WTC11 (cell line): ENCODE results near the gene KIFC3. TPM values are rescaled to one million over a fixed set of nuclear protein-coding genes. Genes with fewer than 3 reads are reported as not detected.

Experiments
- ATAC-seq: fragments of 200-7000 bp; cut with Tn5 transposase; 2 replicates; pipeline ENCODE4 v1.10.0; 2021; ENCODE audit warnings: mild to moderate bottlenecking, moderate library complexity
- CTCF ChIA-PET: fragments of 300-600 bp; sonication (Branson Sonifier 250); formaldehyde crosslinking; loops from one replicate; lab custom pipeline; 2021; ENCODE audit warnings: antibody characterized with exemption; lab: Charles Lee
- POLR2A ChIA-PET: fragments of 350-600 bp; sonication (Branson Sonifier 250); formaldehyde crosslinking; loops from one replicate; lab custom pipeline; 2021; ENCODE audit warnings: antibody characterized with exemption; lab: Charles Lee
- DNase-seq: peaks from one replicate; pipeline ENCODE4 v3.0.0; 2021; ENCODE audit warnings: low spot score
- H3K27ac Mint-ChIP-seq: 2 replicates; pipeline ENCODE4 v1.8.0; 2021; ENCODE audit warnings: mixed read lengths
- H3K27me3 Mint-ChIP-seq: 2 replicates; pipeline ENCODE4 v1.8.0; 2021; ENCODE audit warnings: low read depth, mild to moderate bottlenecking, moderate library complexity, mixed read lengths
- H3K36me3 Mint-ChIP-seq: 2 replicates; pipeline ENCODE4 v1.8.0; 2021; ENCODE audit warnings: mixed read lengths
- H3K4me1 Mint-ChIP-seq: 2 replicates; pipeline ENCODE4 v1.8.0; 2022; ENCODE audit warnings: mixed read lengths
- H3K4me3 Mint-ChIP-seq: 2 replicates; pipeline ENCODE4 v1.8.0; 2021; ENCODE audit warnings: mild to moderate bottlenecking, moderate library complexity, mixed read lengths
- H3K9me3 Mint-ChIP-seq: 2 replicates; pipeline ENCODE4 v1.8.0; 2021; ENCODE audit warnings: mixed read lengths
- CREB1 ChIP-seq: sonication (generic); formaldehyde crosslinking; IDR thresholded peaks from 2 replicates; pipeline ENCODE4 v1.8.0; 2023; ENCODE audit warnings: mild to moderate bottlenecking, missing genetic modification reagents
- CREM ChIP-seq: sonication (generic); formaldehyde crosslinking; IDR thresholded peaks from 2 replicates; pipeline ENCODE4 v1.8.1; 2022; ENCODE audit warnings: mild to moderate bottlenecking, missing genetic modification reagents, moderate library complexity
- E2F4 ChIP-seq: sonication (generic); formaldehyde crosslinking; IDR thresholded peaks from 2 replicates; pipeline ENCODE4 v1.8.1; 2022; ENCODE audit warnings: low read depth, mild to moderate bottlenecking, moderate library complexity, missing genetic modification reagents, borderline replicate concordance
- EMX1 ChIP-seq: fragments of 250-450 bp; sonication (Bioruptor Pico); IDR thresholded peaks from 2 replicates; pipeline ENCODE4 v1.8.0; 2021; ENCODE audit warnings: mild to moderate bottlenecking
- ESRRA ChIP-seq: sonication (generic); formaldehyde crosslinking; IDR thresholded peaks from 2 replicates; pipeline ENCODE4 v1.8.1; 2022; ENCODE audit warnings: mild to moderate bottlenecking, missing genetic modification reagents, borderline replicate concordance
- ETV6 ChIP-seq: sonication (generic); formaldehyde crosslinking; IDR thresholded peaks from 2 replicates; pipeline ENCODE4 v1.8.1; 2022; ENCODE audit warnings: mild to moderate bottlenecking, missing genetic modification reagents
- FOXK1 ChIP-seq: sonication (generic); formaldehyde crosslinking; IDR thresholded peaks from 2 replicates; pipeline ENCODE4 v1.8.0; 2022; ENCODE audit warnings: mild to moderate bottlenecking, moderate library complexity, missing genetic modification reagents
- GRHL2 ChIP-seq: fragments of 250-450 bp; sonication (Bioruptor Pico); IDR thresholded peaks from 2 replicates; pipeline ENCODE4 v1.8.0; 2022; ENCODE audit warnings: mild to moderate bottlenecking, moderate library complexity; ENCODE audit not compliant: insufficient replicate concordance, severe bottlenecking
- GTF2I ChIP-seq: fragments of 250-450 bp; sonication (Bioruptor Pico); conservative IDR thresholded peaks from 2 replicates; pipeline ENCODE4 v1.4.0; 2021; ENCODE audit warnings: mild to moderate bottlenecking
- IRF2 ChIP-seq: sonication (generic); formaldehyde crosslinking; IDR thresholded peaks from 2 replicates; pipeline ENCODE4 v1.8.0; 2022; ENCODE audit warnings: low read depth, missing genetic modification reagents, borderline replicate concordance
- MXD4 ChIP-seq: fragments of 250-450 bp; sonication (Bioruptor Pico); IDR thresholded peaks from 2 replicates; pipeline ENCODE4 v1.8.0; 2021; ENCODE audit warnings: mild to moderate bottlenecking, moderate library complexity, borderline replicate concordance
- MYBL2 ChIP-seq: sonication (generic); formaldehyde crosslinking; IDR thresholded peaks from 2 replicates; pipeline ENCODE4 v1.8.1; 2023; ENCODE audit warnings: mild to moderate bottlenecking, moderate library complexity, missing genetic modification reagents
- NR1H2 ChIP-seq: sonication (generic); formaldehyde crosslinking; IDR thresholded peaks from 2 replicates; pipeline ENCODE4 v1.9.0; 2021; ENCODE audit warnings: mild to moderate bottlenecking, moderate library complexity, missing genetic modification reagents
- NR3C1 ChIP-seq: sonication (generic); formaldehyde crosslinking; conservative IDR thresholded peaks from 2 replicates; pipeline ENCODE4 v1.8.1; 2023; ENCODE audit warnings: low read depth, mild to moderate bottlenecking, missing genetic modification reagents
- PRRX2 ChIP-seq: fragments of 250-450 bp; sonication (Bioruptor Pico); IDR thresholded peaks from 2 replicates; pipeline ENCODE4 v1.8.0; 2021; ENCODE audit warnings: mild to moderate bottlenecking
- RORB ChIP-seq: fragments of 250-450 bp; sonication (Bioruptor Pico); IDR thresholded peaks from 2 replicates; pipeline ENCODE4 v1.9.0; 2021; ENCODE audit warnings: mild to moderate bottlenecking
- SMAD3 ChIP-seq: sonication (generic); formaldehyde crosslinking; IDR thresholded peaks from 2 replicates; pipeline ENCODE4 v1.8.0; 2022; ENCODE audit warnings: missing genetic modification reagents, mild to moderate bottlenecking, borderline replicate concordance
- SP1 ChIP-seq: sonication (generic); formaldehyde crosslinking; conservative IDR thresholded peaks from 2 replicates; pipeline ENCODE4 v1.8.1; 2022; ENCODE audit warnings: missing genetic modification reagents
- TEAD4 ChIP-seq: sonication (generic); formaldehyde crosslinking; IDR thresholded peaks from 2 replicates; pipeline ENCODE4 v1.8.0; 2022; ENCODE audit warnings: mild to moderate bottlenecking, missing genetic modification reagents
- ZBTB21 ChIP-seq: sonication (generic); formaldehyde crosslinking; IDR thresholded peaks from 2 replicates; pipeline ENCODE4 v1.8.1; 2023; ENCODE audit warnings: mild to moderate bottlenecking, missing genetic modification reagents, borderline replicate concordance
- ZNF121 ChIP-seq: sonication (generic); formaldehyde crosslinking; IDR thresholded peaks from 2 replicates; pipeline ENCODE4 v1.8.0; 2023; ENCODE audit warnings: missing genetic modification reagents
- ZNF317 ChIP-seq: sonication (generic); formaldehyde crosslinking; IDR thresholded peaks from 2 replicates; pipeline ENCODE4 v1.8.1; 2023; ENCODE audit warnings: low read depth, mild to moderate bottlenecking, moderate library complexity, missing genetic modification reagents, borderline replicate concordance
- ZNF396 ChIP-seq: fragments of 250-450 bp; sonication (Bioruptor Pico); IDR thresholded peaks from 2 replicates; pipeline ENCODE4 v1.8.0; 2021; ENCODE audit warnings: mild to moderate bottlenecking, moderate library complexity, borderline replicate concordance
- ZNF423 ChIP-seq: fragments of 250-450 bp; sonication (Bioruptor Pico); IDR thresholded peaks from 2 replicates; pipeline ENCODE4 v2.1.2; 2022; ENCODE audit warnings: mild to moderate bottlenecking, moderate library complexity
- total RNA-seq: library from RNA; stranded (reverse); gene quantifications from 3 replicates; pipeline ENCODE4 v1.2.3, GENCODE V29; 2021
- TF ChIP-seq, protein P1 (sequence below): fragments of 250-450 bp; sonication (Bioruptor Pico); IDR thresholded peaks from 2 replicates; pipeline ENCODE4 v1.9.0; 2021; ENCODE audit warnings: mild to moderate bottlenecking
- TF ChIP-seq, protein P2 (sequence below): sonication (generic); formaldehyde crosslinking; IDR thresholded peaks from 2 replicates; pipeline ENCODE4 v1.8.1; 2022; ENCODE audit warnings: low read depth, missing genetic modification reagents, borderline replicate concordance
- TF ChIP-seq, protein P3 (sequence below): sonication (generic); formaldehyde crosslinking; IDR thresholded peaks from 2 replicates; pipeline ENCODE4 v1.8.1; 2022; ENCODE audit warnings: mild to moderate bottlenecking, moderate library complexity, missing genetic modification reagents

KIFC3 gene
- total RNA-seq, 1 experiment from 2014 or later, result 11.6 TPM

GRCh38 chr16:57807968-57808528 is 5.8 kb upstream of the KIFC3 start:
- ATAC-seq (peak; percentile 74), DNase-seq (peak; percentile 71)
- peaks cover 56% of the 10 kb centered on the region for H3K4me1 Mint-ChIP-seq
- CTCF ChIA-PET, result interaction anchor here (0.6 to 4.7 kb wide), 11 partner anchors 13 to 217 kb away, joined by 3 to 22 read pairs (median 3); no protein-coding TSS in a partner anchor
- POLR2A ChIA-PET, result interaction anchor here (0.6 to 0.7 kb wide), 3 partner anchors 42 to 765 kb away, joined by 3 to 5 read pairs (median 4); no protein-coding TSS in a partner anchor
- no peaks in the 10 kb centered on the region for H3K9me3 Mint-ChIP-seq
- H3K27me3 Mint-ChIP-seq, result peaks cover 2% of the 10 kb centered on the region; the same call in 1 of the 2 replicates
- peak overlapping the region; percentile 50 for H3K4me3 Mint-ChIP-seq
- H3K27ac Mint-ChIP-seq, result no peak overlapping the region
- TF ChIP-seq SMAD3 (no peak), SP1 (CRISPR knock-in tag) (no peak), IRF2 (CRISPR knock-in tag) (no peak), MYBL2 (CRISPR knock-in tag) (no peak), GRHL2 (CRISPR knock-in tag) (no peak), ESRRA (no peak), EMX1 (no peak), E2F4 (CRISPR knock-in tag) (no peak), GTF2I (CRISPR knock-in tag) (no peak), ZNF423 (CRISPR knock-in tag) (no peak), CREM (no peak), FOXK1 (CRISPR knock-in tag) (no peak), ZNF317 (CRISPR knock-in tag) (no peak), ZBTB21 (CRISPR knock-in tag) (no peak)
- TF ChIP-seq, protein P1, sequence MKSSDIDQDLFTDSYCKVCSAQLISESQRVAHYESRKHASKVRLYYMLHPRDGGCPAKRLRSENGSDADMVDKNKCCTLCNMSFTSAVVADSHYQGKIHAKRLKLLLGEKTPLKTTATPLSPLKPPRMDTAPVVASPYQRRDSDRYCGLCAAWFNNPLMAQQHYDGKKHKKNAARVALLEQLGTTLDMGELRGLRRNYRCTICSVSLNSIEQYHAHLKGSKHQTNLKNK (CRISPR knock-in tag), result no peak
- TF ChIP-seq, protein P2, sequence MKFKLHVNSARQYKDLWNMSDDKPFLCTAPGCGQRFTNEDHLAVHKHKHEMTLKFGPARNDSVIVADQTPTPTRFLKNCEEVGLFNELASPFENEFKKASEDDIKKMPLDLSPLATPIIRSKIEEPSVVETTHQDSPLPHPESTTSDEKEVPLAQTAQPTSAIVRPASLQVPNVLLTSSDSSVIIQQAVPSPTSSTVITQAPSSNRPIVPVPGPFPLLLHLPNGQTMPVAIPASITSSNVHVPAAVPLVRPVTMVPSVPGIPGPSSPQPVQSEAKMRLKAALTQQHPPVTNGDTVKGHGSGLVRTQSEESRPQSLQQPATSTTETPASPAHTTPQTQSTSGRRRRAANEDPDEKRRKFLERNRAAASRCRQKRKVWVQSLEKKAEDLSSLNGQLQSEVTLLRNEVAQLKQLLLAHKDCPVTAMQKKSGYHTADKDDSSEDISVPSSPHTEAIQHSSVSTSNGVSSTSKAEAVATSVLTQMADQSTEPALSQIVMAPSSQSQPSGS (CRISPR knock-in tag), result no peak
- no peaks in the 10 kb centered on the region for H3K36me3 Mint-ChIP-seq

- ChIA-PET POLR2A (interaction anchor here (0.6 to 0.9 kb wide), 3 partner anchors 100 to 766 kb away, joined by 3 to 5 read pairs (median 3); no protein-coding TSS in a partner anchor), CTCF (interaction anchor here (0.7 to 4.7 kb wide), 5 partner anchors 12 to 170 kb away, joined by 3 to 22 read pairs (median 3); no protein-coding TSS in a partner anchor)
- TF ChIP-seq ZNF121, result peak; percentile 98
- no peak for TF ChIP-seq MXD4
- DNase-seq, result no peak
- H3K27ac Mint-ChIP-seq, result no peak overlapping the region
- peaks cover 5% of the 10 kb centered on the region for H3K27me3 Mint-ChIP-seq
- no peaks in the 10 kb centered on the region for H3K36me3 Mint-ChIP-seq
- no peak for ATAC-seq
- peaks cover 56% of the 10 kb centered on the region for H3K4me1 Mint-ChIP-seq
- no peak overlapping the region for H3K4me3 Mint-ChIP-seq
- no peaks in the 10 kb centered on the region for H3K9me3 Mint-ChIP-seq
Observed at GRCh38 chr16:57807252-57807967, 5.1 kb upstream of the KIFC3 start.

DNA sequence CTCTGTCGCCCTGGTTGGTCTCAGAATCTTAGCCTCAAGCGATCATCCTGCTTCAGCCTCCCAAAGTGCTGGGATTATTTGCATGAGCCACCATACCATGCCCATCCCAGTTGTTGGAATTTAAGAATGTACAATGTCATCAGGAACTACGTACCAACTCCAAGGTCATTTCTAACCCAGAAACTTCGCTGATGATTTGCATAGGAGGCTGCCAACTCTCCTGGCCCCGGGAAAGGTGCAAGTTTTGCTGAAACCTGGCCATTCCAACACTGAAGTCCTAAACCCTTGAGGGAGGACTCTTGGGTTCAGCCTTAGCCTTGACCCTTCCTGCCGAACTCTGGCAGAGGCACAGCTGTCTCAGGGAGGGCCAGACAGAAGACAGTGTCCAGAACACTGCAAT is 2.9 kb upstream of the KIFC3 start:
- TF ChIP-seq, protein P3, sequence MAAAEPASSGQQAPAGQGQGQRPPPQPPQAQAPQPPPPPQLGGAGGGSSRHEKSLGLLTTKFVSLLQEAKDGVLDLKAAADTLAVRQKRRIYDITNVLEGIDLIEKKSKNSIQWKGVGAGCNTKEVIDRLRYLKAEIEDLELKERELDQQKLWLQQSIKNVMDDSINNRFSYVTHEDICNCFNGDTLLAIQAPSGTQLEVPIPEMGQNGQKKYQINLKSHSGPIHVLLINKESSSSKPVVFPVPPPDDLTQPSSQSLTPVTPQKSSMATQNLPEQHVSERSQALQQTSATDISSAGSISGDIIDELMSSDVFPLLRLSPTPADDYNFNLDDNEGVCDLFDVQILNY (CRISPR knock-in tag), result no peak
- TF ChIP-seq ETV6, result no peak
- no peak for TF ChIP-seq RORB (CRISPR knock-in tag)
- TF ChIP-seq TEAD4 (CRISPR knock-in tag), result no peak
- TF ChIP-seq GRHL2 (CRISPR knock-in tag), result no peak
- no peak for TF ChIP-seq ZNF396 (CRISPR knock-in tag)
- TF ChIP-seq NR1H2, result no peak
- TF ChIP-seq PRRX2, result no peak
- no peak for TF ChIP-seq NR3C1 (CRISPR knock-in tag)
- no peak for TF ChIP-seq CREB1 (CRISPR knock-in tag)
- Mint-ChIP-seq H3K36me3 (no peaks in the 10 kb centered on the region), H3K27me3 (peaks cover 18% of the 10 kb centered on the region), H3K4me1 (peaks cover 58% of the 10 kb centered on the region), H3K4me3 (no peak overlapping the region), H3K9me3 (no peaks in the 10 kb centered on the region), H3K27ac (no peak overlapping the region)
- DNase-seq (no peak), ATAC-seq (no peak)
- ChIA-PET CTCF (interaction anchor here (1.5 kb wide), 1 partner anchor 10 kb away, joined by 6 read pairs; no protein-coding TSS in a partner anchor), POLR2A (no interaction called here)
